C4-2B (cell line): ENCODE results near the gene NEUROG1.
"Not testable (repeated sequence)": the region's sequence is repeated elsewhere in the genome, so short reads cannot be mapped to it uniquely, and the experiment has no call there.

Experiments used
- H3K27ac ChIP-seq: fragments of 450-650 bp; 2 replicates; pipeline ENCODE4 v1.5.1; 2017
- CTCF ChIP-seq: fragments of 450-650 bp; conservative IDR thresholded peaks from 2 replicates; pipeline ENCODE4 v1.5.1; 2017; ENCODE audit warnings: mild to moderate bottlenecking
- ZFX ChIP-seq: fragments of 450-650 bp; IDR thresholded peaks from 2 replicates; pipeline ENCODE4 v1.6.1; 2017

The NEUROG1 gene

DNA sequence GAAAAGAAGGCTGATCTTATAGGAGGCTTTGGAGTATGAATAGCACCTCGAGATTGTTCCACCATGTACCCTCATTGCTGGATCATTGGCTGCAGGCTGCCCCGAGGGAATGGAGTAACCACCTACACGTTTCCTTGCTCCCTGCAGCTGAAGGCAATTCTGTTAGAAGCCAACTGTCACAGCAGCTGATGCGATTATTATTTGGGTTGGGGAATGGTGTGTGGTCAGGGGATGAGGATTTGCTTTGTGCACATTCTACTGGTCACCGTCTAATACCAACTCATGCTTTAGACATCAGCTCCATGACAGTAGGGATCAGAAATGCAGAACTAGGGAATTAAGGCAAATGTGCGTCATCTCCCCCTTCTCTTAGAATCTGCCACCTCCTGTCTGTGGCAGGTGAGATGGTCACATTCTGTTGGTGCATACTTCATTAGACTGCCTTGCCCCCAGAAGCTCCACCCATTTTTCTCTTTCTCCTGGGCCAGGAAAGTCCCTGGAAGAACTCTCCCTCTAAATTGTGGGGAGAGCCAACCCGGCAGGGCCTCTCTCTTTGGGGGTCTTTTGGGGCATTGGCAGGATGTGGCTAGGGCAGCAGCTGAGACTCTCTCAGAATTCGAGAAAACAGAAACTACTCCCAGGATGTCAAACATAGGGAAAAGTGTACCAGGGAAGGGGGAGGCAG lies 32.8 kb downstream of the NEUROG1 start:
- TF ChIP-seq CTCF, result no peak
- TF ChIP-seq ZFX, result no peak
- H3K27ac ChIP-seq, result no peak overlapping the region

DNA sequence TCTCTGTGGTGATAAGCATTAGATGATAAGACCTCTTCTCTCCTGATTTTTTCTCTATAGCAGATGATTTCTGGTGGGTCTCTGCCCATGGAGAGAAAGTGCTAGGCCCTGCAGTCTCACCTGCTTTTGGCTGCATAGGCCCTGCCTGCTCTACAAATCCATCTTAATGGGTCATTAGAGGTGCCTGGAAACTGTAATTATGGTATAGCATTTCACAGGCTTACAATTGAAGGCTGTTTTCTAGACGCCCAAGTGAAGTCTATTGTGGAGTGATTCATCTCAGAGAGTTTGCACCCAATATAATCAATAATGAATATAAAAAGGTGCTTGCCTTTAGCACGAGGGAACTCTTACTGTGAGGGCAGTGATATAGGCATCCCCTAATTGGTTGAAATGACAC lies 33.8 kb downstream of the NEUROG1 start:
- H3K27ac ChIP-seq, result no peak overlapping the region
- TF ChIP-seq CTCF (no peak), ZFX (no peak)

DNA sequence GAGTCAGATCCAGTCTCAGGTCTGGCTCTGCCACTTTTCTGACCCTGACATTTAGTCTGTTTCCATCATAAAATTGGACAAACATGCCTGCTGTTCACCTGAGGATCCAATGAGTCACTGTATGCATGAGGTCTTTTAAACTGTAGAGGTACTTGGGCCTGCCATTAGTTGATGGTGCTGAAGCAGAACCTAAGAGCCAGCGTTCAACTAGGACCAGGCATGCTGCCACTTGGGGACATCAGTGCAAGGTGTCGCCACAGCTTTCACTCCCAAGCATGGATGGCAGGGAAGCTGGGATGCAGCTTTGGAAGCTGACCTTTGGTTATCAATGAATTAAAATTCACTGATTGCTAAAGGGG lies 37.1 kb downstream of the NEUROG1 start:
- H3K27ac ChIP-seq, result no peak overlapping the region
- TF ChIP-seq ZFX (no peak), CTCF (no peak)

DNA sequence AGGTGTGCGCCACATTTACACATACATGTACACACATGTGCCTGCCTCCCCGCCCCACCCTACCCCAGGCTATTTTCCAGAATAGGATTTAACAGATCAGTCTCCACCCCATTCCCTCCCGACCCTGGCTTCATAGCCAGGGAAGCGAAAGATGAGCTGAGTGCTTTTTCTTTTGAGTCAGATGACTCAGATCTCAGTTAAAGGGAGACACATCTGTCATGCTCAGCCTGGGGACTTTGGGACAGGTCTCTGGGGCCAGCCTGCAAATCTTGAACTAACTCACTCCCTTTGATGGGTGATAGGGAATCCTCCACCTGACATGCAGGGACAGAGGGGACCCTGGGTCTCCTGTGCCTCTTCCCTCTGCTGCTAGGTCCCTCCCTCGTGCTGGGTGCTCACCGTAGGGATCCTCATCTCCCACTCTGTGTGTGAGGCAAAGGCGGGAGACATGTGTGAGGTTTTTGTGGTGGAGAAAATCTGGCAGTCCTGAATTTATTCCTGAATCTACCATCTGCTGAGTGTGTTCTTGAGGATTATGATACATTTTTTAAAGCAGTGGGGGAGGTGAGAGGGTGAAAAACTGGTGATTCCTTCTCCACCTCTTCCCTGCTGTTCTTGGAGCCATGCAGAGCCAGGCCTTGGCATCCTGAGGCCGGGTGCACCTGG lies 37.7 kb downstream of the NEUROG1 start:
- no peak overlapping the region for H3K27ac ChIP-seq
- TF ChIP-seq ZFX (no peak), CTCF (no peak)

DNA sequence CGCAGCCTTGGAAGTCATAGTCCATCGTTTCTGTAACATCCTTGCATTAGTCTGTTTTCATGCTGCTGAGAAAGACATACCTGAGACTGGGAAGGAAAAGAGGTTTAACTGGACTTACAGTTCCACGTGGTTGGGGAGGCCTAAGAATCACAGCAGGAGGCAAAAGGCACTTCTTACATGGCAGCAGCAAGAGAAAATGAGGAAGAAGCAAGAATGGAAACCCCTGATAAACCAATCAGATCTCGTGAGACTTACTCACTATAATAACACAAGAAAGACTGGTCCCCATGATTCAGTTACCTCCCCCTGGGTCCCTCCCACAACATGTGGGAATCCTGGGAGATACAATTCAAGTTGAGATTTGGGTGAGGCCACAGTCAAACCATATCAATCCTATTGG lies 40.2 kb downstream of the NEUROG1 start:
- H3K27ac ChIP-seq, result not testable (repeated sequence)

- H3K27ac ChIP-seq, result no peak overlapping the region
- TF ChIP-seq ZFX, result no peak
- no peak for TF ChIP-seq CTCF
Observed at GRCh38 chr5:135494196-135494595, 41.6 kb downstream of the NEUROG1 start.

DNA sequence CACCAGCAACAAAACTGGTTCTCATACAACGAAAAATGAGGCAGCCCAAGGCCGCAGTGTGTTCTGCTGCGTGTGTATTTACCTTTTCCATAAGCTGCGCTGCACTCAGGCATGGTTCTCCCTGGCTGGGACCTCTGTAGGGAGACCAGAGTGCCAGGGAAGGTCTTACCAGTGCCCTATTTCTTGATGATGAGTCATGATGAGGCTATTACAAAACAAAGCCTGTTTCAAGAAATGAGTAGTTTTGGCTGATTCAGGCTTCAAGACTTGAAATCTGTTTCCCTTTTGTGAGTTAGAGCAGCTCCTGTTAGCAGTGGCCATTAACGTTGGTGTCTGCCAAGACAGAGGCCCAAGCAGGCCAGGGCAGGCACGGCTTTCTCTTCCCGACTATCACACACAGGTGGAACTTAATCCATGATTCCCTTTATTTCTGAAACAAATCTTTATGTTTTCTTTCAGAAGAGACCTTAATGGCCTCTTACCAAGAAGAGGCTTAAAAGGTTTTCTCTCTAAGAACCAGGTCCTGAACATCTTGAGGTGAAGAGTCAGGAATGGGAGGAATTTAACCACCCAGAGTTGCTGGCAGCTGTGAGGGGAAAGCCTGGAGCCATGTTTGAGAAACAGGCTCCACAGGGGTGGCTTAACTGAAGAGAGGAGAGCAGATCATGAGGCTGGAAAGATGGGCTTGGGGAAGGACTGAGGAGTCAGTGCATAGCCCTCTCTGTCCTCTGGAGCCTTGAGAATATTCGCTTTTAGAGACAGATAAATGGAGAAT lies 42.2 kb downstream of the NEUROG1 start:
- no peak overlapping the region for H3K27ac ChIP-seq
- TF ChIP-seq ZFX, result no peak
- TF ChIP-seq CTCF, result no peak
